Spleen (tissue), 11 donors: ENCODE measurements around the gene MRPL14. TPM values are rescaled to one million over a fixed set of nuclear protein-coding genes. Genes with fewer than 3 reads are reported as not detected.

Experiments
- DNase-seq: peaks from one replicate; pipeline ENCODE4 v3.0.0-alpha.2; 2020
- H3K27ac ChIP-seq, 8 donors: fragments of 200-600 bp; sonication (generic) in 7 of 8; 1 replicate in 4 of 8; 2 replicates in 4 of 8; pipeline versions ENCODE4 v1.5.0 to v1.8.0; 2016 to 2021; ENCODE audit warnings: inconsistent platforms in 4 of 8, mild to moderate bottlenecking in 4 of 8, moderate library complexity in 1 of 8
- H3K27me3 ChIP-seq, 7 donors: fragments of 200-600 bp; sonication (generic) in 6 of 7; replicated peaks in 1 of 7; 1 replicate in 4 of 7; 2 replicates in 3 of 7; pipeline versions ENCODE4 v1.5.0 to v1.8.0; 2016 to 2021; ENCODE audit warnings: inconsistent platforms in 3 of 7, mild to moderate bottlenecking in 1 of 7
- H3K36me3 ChIP-seq, 6 donors: fragments of 200-600 bp; sonication (generic) in 5 of 6; 1 replicate in 4 of 6; 2 replicates in 2 of 6; pipeline versions ENCODE4 v1.5.0 to v1.8.0; 2016 to 2021; ENCODE audit warnings: inconsistent platforms in 2 of 6
- H3K4me1 ChIP-seq, 6 donors: fragments of 200-600 bp; sonication (generic) in 5 of 6; 1 replicate in 3 of 6; 2 replicates in 3 of 6; pipeline versions ENCODE4 v1.5.0 to v1.8.0; 2016 to 2021; ENCODE audit warnings: inconsistent platforms in 3 of 6
- H3K4me3 ChIP-seq, 8 donors: fragments of 200-600 bp; sonication (generic) in 7 of 8; 1 replicate in 4 of 8; 2 replicates in 4 of 8; pipeline versions ENCODE4 v1.5.0 to v1.8.0; 2016 to 2021; ENCODE audit warnings: inconsistent platforms in 4 of 8, mild to moderate bottlenecking in 4 of 8, moderate library complexity in 2 of 8
- H3K9me3 ChIP-seq, 8 donors: fragments of 200-600 bp; sonication (generic) in 7 of 8; 1 replicate in 4 of 8; 2 replicates in 4 of 8; pipeline versions ENCODE4 v1.5.0 to v1.8.0; 2016 to 2021; ENCODE audit warnings: inconsistent platforms in 4 of 8
- CTCF ChIP-seq, 11 experiments: fragments of 200-600 bp in 7 of 11; fragments of 450-650 bp in 4 of 11; sonication (generic) in 4 of 11; IDR thresholded peaks in 8 of 11; conservative IDR thresholded peaks in 3 of 11; 1 replicate in 7 of 11; 2 replicates in 4 of 11; pipeline versions ENCODE4 v1.4.0 to v1.8.0; 2016 to 2021; ENCODE audit warnings: antibody characterized with exemption in 11 of 11, inconsistent platforms in 4 of 11, mild to moderate bottlenecking in 1 of 11
- POLR2A ChIP-seq, 3 donors: fragments of 450-650 bp; IDR thresholded peaks; one replicate each; pipeline ENCODE4 v1.5.1; 2017; ENCODE audit warnings: antibody characterized with exemption in 3 of 3, mild to moderate bottlenecking in 1 of 3
- POLR2AphosphoS5 ChIP-seq, 3 donors: sonication (generic); formaldehyde crosslinking; IDR thresholded peaks; one replicate each; pipeline ENCODE4 v1.5.1; 2017; ENCODE audit warnings: antibody characterized with exemption in 3 of 3
- WGBS, 5 donors: extraction: QIAGEN DNeasy Blood & Tissue Kit in 3 of 5; methylation state at CpG; one replicate each; pipeline versions ENCODE4 v1.1.5 to v1.1.7; 2013 to 2018; 5-methylcytosine and 5-hydroxymethylcytosine counted together
- intact Hi-C: fragments of 100-400 bp; cut with DNase I; formaldehyde crosslinking; loops from one replicate; pipeline ENCODE4 v1.15.0; 2023; ENCODE audit warnings: low total_unique reads
- polyA plus RNA-seq, 3 donors: library from polyadenylated mRNA; stranded (reverse); fragments of 200-250 nt; gene quantifications; one replicate each; pipeline ENCODE4 v1.2.1, GENCODE V29; 2013
- total RNA-seq, 7 donors: library from RNA; depleted of rRNA in 3 of 7; stranded (reverse); fragments of >200 nt in 3 of 7; fragmentation: NEBNext Ultra II Directional in 4 of 7; extraction: Animal tissue kit (Norgen Biotek cat#: 25700) in 4 of 7; gene quantifications; one replicate each; pipeline versions ENCODE4 v1.1.0 to v1.2.1, GENCODE V29; 2016 to 2021
- donor health status: healthy with polysubstance abuse.
- donor health status: DM: no; HTN: no; CAD: no; lungs with moderate emphysema.
- donor health status: DM: no; HTN: no; CAD: no.
- donor health status: Bipolar disorder and iron deficiency.
- donor health status: healthy.
- donor health status: DM: no; HTN: no; CAD: no.
- donor health status: DM: yes; HTN: yes; CAD: no.

Gene MRPL14
- total and polyA plus RNA-seq, 10 donors: 20.2 to 55.3 (median 27.3) TPM

DNA sequence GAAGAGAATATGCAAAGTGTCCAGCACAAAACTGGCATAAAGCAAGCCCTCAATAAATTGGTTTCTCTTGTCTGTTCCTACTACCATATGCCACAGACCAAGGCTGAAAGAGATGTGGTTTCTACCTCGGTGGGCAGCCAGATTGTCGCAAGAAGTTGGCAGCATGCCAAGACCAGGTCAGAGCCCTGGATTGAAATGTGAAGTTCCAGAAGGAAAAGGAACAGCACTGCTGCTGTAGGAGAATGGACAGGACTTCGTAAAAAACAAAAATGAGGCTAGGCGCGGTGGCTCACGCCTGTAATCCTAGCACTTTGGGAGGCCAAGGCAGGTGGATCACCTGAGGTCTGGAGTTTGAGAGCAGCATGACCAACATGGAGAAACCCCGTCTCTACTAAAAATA, 22.1 kb downstream of the MRPL14 start:
- peak overlapping the region in 7 of 8 donors; percentile 47 to 76 (median 58) for H3K27ac ChIP-seq
- DNase-seq: no peak
- H3K27me3 ChIP-seq: no peaks in the 10 kb centered on the region
- peaks cover 0 to 33% (median 23%) of the 10 kb centered on the region in 6 donors for H3K4me1 ChIP-seq
- intact Hi-C loops: no loop called here
- 64 to 76% (median 67%) methylated on average over 7 of the region's 7 CpGs for WGBS, 5 donors
- no peak overlapping the region for H3K4me3 ChIP-seq
- peaks cover 0 to 74% (median 12%) of the 10 kb centered on the region in 6 donors for H3K36me3 ChIP-seq
- TF ChIP-seq POLR2A (IDR thresholded peaks at IDR 0.05): no peak
- H3K9me3 ChIP-seq: no peaks in the 10 kb centered on the region

DNA sequence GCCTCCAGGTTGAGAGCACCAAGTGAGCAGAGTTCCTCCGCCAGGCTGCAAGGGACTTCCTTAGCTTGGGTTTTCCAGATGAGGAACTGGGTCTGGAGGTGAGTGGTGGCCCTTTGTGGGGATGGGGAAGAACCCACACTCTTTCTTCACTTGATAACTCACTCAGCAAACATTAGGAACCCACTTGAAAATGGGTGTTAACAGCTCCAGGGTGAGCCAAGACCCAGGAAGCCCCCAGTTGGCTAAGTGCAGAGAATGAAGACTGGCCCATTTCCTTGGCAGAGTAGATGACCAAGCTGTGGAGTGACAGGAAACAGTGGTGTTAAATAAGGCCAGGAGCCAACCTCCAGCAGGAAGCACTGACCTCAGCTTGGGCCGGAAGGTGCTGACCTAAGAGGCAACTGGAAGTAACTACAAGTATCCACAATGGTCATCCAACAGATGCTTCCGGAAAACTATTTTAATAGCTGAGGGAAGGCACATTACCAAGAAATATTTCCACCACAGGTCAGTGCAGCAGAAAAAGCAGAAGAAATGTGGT, 22.7 kb downstream of the MRPL14 start:
- TF ChIP-seq CTCF (IDR thresholded peaks at IDR 0.05 in 8 of 11, conservative IDR thresholded peaks at IDR 0.05 in 3 of 11) (no peak), POLR2AphosphoS5 (IDR thresholded peaks at IDR 0.05) (peak in 2 of 3 donors; percentile 39 to 91), POLR2A (IDR thresholded peaks at IDR 0.05) (no peak)
- H3K27me3 ChIP-seq: no peaks in the 10 kb centered on the region
- WGBS, 5 donors: 43 to 72% (median 57%) methylated on average over 3 of the region's 3 CpGs
- H3K9me3 ChIP-seq: no peaks in the 10 kb centered on the region
- H3K36me3 ChIP-seq: peaks cover 0 to 74% (median 9%) of the 10 kb centered on the region in 6 donors
- DNase-seq: no peak
- H3K4me1 ChIP-seq: peaks cover 0 to 33% (median 23%) of the 10 kb centered on the region in 6 donors
- peak overlapping the region in 7 of 8 donors; percentile 47 to 76 (median 58) for H3K27ac ChIP-seq
- intact Hi-C loops: no loop called here
- no peak overlapping the region for H3K4me3 ChIP-seq

DNA sequence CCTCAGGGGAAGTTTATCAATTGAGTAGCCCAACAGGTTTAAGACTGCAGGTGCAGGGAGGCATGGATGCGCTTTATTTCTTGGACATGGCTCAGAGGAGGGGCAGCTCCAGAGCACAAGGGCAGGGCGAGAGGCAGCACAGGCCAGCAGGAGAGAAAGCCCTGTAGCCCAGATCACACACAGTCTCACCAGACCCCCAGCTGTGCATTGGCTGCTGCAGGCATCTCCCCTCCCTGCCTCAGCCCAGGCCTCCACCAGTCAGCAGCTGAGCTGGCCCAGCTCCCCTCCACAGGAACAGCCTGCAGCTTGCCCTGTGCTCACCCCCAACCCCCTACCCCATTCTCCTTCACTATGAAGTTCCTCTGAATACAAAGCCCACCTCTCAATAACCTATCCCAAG, 24.7 kb downstream of the MRPL14 start:
- H3K27me3 ChIP-seq: no peaks in the 10 kb centered on the region
- intact Hi-C loops: no loop called here
- WGBS, 5 donors: 80 to 100% (median 95%) methylated on average over 2 of the region's 2 CpGs
- H3K27ac ChIP-seq: no peak overlapping the region
- H3K4me1 ChIP-seq: peaks cover 0 to 33% (median 23%) of the 10 kb centered on the region in 6 donors
- H3K4me3 ChIP-seq: no peak overlapping the region
- DNase-seq: no peak
- H3K36me3 ChIP-seq: peaks cover 0 to 63% (median 3%) of the 10 kb centered on the region in 6 donors
- no peaks in the 10 kb centered on the region for H3K9me3 ChIP-seq
- TF ChIP-seq CTCF (IDR thresholded peaks at IDR 0.05 in 8 of 11, conservative IDR thresholded peaks at IDR 0.05 in 3 of 11): no peak
- no peak for TF ChIP-seq POLR2A (IDR thresholded peaks at IDR 0.05)
- TF ChIP-seq POLR2AphosphoS5 (IDR thresholded peaks at IDR 0.05): no peak

DNA sequence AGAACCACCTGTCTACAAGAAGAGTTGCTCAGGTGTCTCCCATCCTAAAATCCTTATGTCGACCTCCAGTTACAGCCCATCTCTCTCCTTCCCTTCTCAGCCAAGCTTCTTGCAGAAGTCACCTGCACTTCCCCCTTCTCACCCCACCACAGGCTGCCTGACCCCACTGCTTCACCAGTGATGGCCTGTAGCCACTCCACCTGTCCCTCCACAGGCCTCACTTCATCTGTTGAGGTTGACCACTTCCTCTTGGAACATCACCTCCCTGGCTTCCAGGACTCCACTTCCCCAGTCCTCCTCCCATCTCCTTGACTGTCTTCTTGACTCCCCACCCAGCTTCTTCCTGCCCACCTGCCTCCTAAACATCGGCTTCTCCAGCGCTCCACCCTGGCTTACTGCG, 25.4 kb downstream of the MRPL14 start:
- intact Hi-C loops: no loop called here
- 77 to 86% (median 81%) methylated on average over 4 of the region's 4 CpGs for WGBS, 5 donors
- Histone ChIP-seq H3K27me3 (no peaks in the 10 kb centered on the region), H3K9me3 (no peaks in the 10 kb centered on the region), H3K4me1 (peaks cover 0 to 38% (median 23%) of the 10 kb centered on the region in 6 donors), H3K4me3 (no peak overlapping the region), H3K27ac (no peak overlapping the region), H3K36me3 (peaks cover 0 to 56% (median 3%) of the 10 kb centered on the region in 6 donors)
- no peak for TF ChIP-seq CTCF (IDR thresholded peaks at IDR 0.05 in 8 of 11, conservative IDR thresholded peaks at IDR 0.05 in 3 of 11)
- no peak for TF ChIP-seq POLR2A (IDR thresholded peaks at IDR 0.05)
- TF ChIP-seq POLR2AphosphoS5 (IDR thresholded peaks at IDR 0.05): no peak
- DNase-seq: no peak
